GM06990 (cell line): ENCODE data around the gene RNF7.

Experiments
- DNase-seq: peaks from one replicate; pipeline ENCODE4 v3.0.0-alpha.2; 2011; ENCODE audit not compliant: insufficient read length; ENCODE audit errors: extremely low read depth
- H3K27me3 ChIP-seq: replicated peaks from 2 replicates; pipeline ENCODE4 v1.6.0; 2011; ENCODE audit warnings: low read length; ENCODE audit not compliant: control insufficient read depth, insufficient read depth
- H3K36me3 ChIP-seq: 2 replicates; pipeline ENCODE4 v1.5.1; 2011; ENCODE audit warnings: low read length; ENCODE audit not compliant: control insufficient read depth, insufficient read depth
- H3K4me3 ChIP-seq: replicated peaks from 2 replicates; pipeline ENCODE4 v1.5.1; 2011; ENCODE audit warnings: low read depth, mild to moderate bottlenecking, control low read depth, low read length
- TF ChIP-seq, protein P1 (sequence below): IDR thresholded peaks from 2 replicates; pipeline ENCODE4 v1.5.1; 2011; ENCODE audit warnings: low read length, control low read depth, mild to moderate bottlenecking, inconsistent platforms; ENCODE audit not compliant: insufficient read depth, poor library complexity, severe bottlenecking

The RNF7 gene

DNA sequence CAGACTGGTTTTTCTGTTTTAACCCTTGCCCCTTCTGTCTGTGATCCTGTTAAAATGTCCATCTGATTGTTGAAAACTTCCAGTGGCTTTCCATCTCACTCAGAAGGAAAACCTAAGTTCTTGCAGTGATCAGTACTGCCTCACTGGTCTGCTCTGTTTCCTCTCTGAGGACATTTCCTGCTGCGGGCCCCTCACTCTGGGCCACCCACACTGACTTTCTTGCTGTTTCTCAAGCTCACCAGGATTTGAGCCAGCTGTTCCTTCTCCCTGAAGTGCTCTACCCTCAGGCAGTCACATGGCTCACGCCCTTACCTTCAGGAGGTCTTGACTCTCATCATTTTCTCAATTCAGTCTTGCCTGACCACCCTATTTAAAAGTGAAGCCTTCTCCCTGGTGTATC, 26.9 kb downstream of the RNF7 start:
- DNase-seq = no peak
- Histone ChIP-seq H3K4me3 (no peak overlapping the region), H3K36me3 (no peaks in the 10 kb centered on the region), H3K27me3 (no peaks in the 10 kb centered on the region)
- TF ChIP-seq, protein P1, sequence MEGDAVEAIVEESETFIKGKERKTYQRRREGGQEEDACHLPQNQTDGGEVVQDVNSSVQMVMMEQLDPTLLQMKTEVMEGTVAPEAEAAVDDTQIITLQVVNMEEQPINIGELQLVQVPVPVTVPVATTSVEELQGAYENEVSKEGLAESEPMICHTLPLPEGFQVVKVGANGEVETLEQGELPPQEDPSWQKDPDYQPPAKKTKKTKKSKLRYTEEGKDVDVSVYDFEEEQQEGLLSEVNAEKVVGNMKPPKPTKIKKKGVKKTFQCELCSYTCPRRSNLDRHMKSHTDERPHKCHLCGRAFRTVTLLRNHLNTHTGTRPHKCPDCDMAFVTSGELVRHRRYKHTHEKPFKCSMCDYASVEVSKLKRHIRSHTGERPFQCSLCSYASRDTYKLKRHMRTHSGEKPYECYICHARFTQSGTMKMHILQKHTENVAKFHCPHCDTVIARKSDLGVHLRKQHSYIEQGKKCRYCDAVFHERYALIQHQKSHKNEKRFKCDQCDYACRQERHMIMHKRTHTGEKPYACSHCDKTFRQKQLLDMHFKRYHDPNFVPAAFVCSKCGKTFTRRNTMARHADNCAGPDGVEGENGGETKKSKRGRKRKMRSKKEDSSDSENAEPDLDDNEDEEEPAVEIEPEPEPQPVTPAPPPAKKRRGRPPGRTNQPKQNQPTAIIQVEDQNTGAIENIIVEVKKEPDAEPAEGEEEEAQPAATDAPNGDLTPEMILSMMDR = no peak

DNA sequence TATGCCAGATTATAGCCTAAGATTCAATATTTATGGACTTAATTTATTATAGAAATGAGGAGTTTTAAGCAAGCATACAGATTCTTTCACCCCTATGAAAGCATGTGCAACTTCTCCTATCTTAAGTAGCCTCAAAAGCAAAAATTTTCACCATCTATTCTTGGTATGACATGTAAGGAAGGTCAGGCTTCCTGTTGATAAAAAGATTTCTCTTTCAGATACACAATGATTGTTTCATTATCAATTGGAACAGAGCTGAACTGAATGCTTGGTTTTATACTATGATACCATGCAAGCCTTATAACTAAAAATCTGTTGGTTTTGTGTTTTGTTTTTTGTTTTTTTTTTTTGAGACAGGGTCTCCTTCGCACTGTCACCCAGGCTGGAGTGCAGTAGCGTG, 29.0 kb downstream of the RNF7 start:
- Histone ChIP-seq H3K27me3 (no peaks in the 10 kb centered on the region), H3K36me3 (no peaks in the 10 kb centered on the region), H3K4me3 (no peak overlapping the region)
- TF ChIP-seq, protein P1 = no peak
- no peak for DNase-seq

DNA sequence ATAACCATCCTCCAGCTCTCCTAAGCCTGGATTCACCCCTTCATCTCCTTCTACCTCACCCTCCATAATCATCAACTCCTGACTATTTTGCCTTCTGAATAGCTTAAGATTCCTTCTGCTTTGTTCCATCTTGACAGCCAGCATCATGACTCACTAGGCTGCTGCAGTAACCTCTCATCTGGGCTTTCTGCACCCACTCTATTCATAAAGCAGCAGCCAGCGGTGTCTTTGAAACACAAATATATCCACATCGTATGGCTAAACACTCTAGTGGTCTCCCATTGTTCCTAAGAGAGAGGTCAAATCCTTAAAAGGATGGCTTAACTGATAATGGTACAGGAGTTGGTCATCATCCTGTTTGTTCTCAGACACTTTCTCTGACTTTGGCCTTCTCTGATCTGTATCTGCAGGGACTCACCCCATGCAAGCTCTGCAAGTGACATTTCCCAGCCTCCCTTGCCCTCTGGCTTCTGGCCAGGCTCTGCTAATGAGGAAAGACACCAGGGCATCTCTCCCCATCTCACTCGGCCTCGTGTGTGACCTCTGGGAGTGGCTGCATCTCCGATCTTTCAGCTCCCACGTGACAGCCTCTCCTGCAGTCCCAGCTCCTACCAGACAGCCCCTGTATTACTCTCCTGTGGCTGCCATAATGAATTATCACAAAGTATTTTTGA, 31.3 kb downstream of the RNF7 start:
- Histone ChIP-seq H3K36me3 (no peaks in the 10 kb centered on the region), H3K4me3 (no peak overlapping the region), H3K27me3 (no peaks in the 10 kb centered on the region)
- TF ChIP-seq, protein P1 = no peak
- no peak for DNase-seq

DNA sequence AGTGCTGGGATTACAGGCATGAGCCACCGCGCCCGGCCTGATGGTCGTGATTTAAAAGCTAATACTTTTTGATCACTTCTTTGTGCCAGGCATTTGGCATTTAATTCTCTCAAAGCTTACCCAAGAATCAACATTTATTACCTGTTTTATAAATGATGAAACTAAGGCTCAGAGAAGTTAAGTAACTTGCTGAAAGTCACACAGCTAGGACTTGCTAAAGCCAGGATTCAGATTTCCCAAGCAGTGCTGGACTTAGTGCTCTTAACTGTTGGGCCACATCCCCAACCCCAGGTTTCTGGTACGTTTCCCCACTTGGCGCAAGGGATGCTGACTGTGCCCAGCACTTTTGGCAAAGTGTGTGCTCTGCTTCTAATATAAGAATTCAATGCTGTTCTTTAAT, 35.6 kb downstream of the RNF7 start:
- no peaks in the 10 kb centered on the region for H3K27me3 ChIP-seq
- H3K4me3 ChIP-seq = no peak overlapping the region
- no peak for DNase-seq
- no peaks in the 10 kb centered on the region for H3K36me3 ChIP-seq
- TF ChIP-seq, protein P1 = no peak

DNA sequence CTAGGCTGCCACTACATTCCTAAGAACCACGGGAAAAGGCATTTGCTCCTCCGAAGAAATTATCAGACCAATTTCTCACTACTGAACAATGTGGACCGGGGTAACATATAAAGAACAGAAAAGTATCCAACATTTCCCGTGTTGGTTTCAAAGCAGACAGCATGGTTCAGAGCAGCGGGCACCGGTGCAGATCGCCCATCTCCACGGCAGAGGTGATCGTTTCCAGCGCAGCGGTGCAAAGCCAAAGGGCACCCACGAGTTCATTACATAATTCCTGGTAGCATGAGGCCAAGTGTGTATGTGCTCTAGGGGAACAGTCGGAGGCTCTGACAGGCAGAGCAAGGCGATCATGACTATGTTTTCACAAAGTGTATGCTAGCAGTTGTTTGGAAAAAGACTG, 38.3 kb downstream of the RNF7 start:
- no peak overlapping the region for H3K4me3 ChIP-seq
- no peaks in the 10 kb centered on the region for H3K27me3 ChIP-seq
- H3K36me3 ChIP-seq = no peaks in the 10 kb centered on the region
- TF ChIP-seq, protein P1 = no peak
- DNase-seq = no peak

DNA sequence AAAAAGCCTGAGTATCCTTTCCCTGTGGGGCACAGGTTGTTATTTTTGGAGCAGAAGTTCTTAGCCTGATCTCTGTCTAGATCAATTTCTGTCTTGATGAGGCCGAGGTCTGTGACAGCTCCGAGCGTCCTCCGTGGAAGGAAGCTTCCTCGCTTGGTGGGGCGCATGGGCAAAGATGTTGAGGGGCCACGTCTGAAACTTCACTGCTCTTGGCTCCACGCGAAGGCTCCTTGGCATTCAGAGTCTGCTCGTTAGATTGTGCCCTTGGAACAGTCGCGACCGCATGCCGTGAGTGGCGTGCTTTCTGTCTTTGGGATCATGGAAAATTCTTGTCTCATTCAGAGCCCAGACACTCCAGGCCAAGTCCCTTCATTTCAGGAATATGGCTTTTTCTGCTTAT, 38.8 kb downstream of the RNF7 start:
- H3K27me3 ChIP-seq = no peaks in the 10 kb centered on the region
- H3K36me3 ChIP-seq = no peaks in the 10 kb centered on the region
- H3K4me3 ChIP-seq = no peak overlapping the region
- TF ChIP-seq, protein P1 = no peak
- no peak for DNase-seq
